IMR-90 (cell line): ENCODE data around the gene BTBD6. TPM values are rescaled to one million over a fixed set of nuclear protein-coding genes. Genes with fewer than 3 reads are reported as not detected.

Experiments
- ATAC-seq: fragments of 200-7000 bp; cut with Tn5 transposase; 2 replicates; pipeline ENCODE4 v1.9.1; 2020; ENCODE audit warnings: low read depth, mild to moderate bottlenecking, moderate library complexity
- BruUV-seq: library from RNA; stranded (reverse); fragments of 400-500 nt; replicated peaks from 2 replicates; lab custom pipeline; 2021; lab: Mats Ljungman, UMichigan
- CTCF ChIA-PET: fragments of 300-600 bp; formaldehyde crosslinking; extraction: SDS; loops from one replicate; lab custom pipeline; 2021; ENCODE audit warnings: antibody characterized with exemption; lab: Yijun Ruan, JAX
- POLR2A ChIA-PET: fragments of 300-600 bp; sonication (Branson Sonifier 250); formaldehyde crosslinking; loops from one replicate; lab custom pipeline; 2022; ENCODE audit warnings: antibody characterized with exemption; ENCODE audit not compliant: unreplicated experiment; lab: Charles Lee
- DNase-seq: peaks from one replicate; pipeline ENCODE4 v3.0.0; 2013
- H2AFZ ChIP-seq: replicated peaks from 2 replicates; pipeline ENCODE3; 2013; ENCODE audit warnings: low read length, mild to moderate bottlenecking; ENCODE audit not compliant: poor library complexity
- H2AK5ac ChIP-seq: 2 replicates; pipeline ENCODE4 v1.6.1; 2013; ENCODE audit warnings: low read depth, low read length, inconsistent platforms
- H2AK9ac ChIP-seq: replicated peaks from 2 replicates; pipeline ENCODE3; 2013; ENCODE audit warnings: mild to moderate bottlenecking, low read depth, low read length, moderate library complexity; ENCODE audit not compliant: poor library complexity
- H2BK120ac ChIP-seq: 2 replicates; pipeline ENCODE4 v1.6.1; 2013; ENCODE audit warnings: low read depth, low read length, inconsistent platforms
- H2BK15ac ChIP-seq: 3 replicates; pipeline ENCODE4 v1.6.1; 2013; ENCODE audit warnings: low read depth, low read length, inconsistent platforms
- H2BK20ac ChIP-seq: 2 replicates; pipeline ENCODE4 v1.6.1; 2013; ENCODE audit warnings: low read depth, mild to moderate bottlenecking, inconsistent platforms, low read length, moderate library complexity
- H2BK5ac ChIP-seq: 2 replicates; pipeline ENCODE4 v1.6.1; 2013; ENCODE audit warnings: mild to moderate bottlenecking, low read depth, low read length, inconsistent platforms; ENCODE audit not compliant: poor library complexity, severe bottlenecking
- H3K14ac ChIP-seq: replicated peaks from 2 replicates; pipeline ENCODE4 v1.6.1; 2013; ENCODE audit warnings: low read depth, low read length, inconsistent platforms
- H3K18ac ChIP-seq: 2 replicates; pipeline ENCODE4 v1.6.1; 2013; ENCODE audit warnings: low read depth, low read length, control low read depth
- H3K23ac ChIP-seq: 2 replicates; pipeline ENCODE4 v1.6.1; 2013; ENCODE audit warnings: low read depth, low read length, inconsistent platforms
- H3K27ac ChIP-seq: 2 replicates; pipeline ENCODE4 v1.5.1; 2013; ENCODE audit warnings: mild to moderate bottlenecking, control low read depth, low read length; ENCODE audit not compliant: insufficient read depth
- H3K27me3 ChIP-seq: 2 replicates; pipeline ENCODE4 v1.6.1; 2013; ENCODE audit warnings: low read length; ENCODE audit not compliant: control insufficient read depth, insufficient read depth
- H3K36me3 ChIP-seq: 2 replicates; pipeline ENCODE4 v1.6.1; 2013; ENCODE audit warnings: low read length, mixed read lengths; ENCODE audit not compliant: control insufficient read depth, insufficient read depth
- H3K4ac ChIP-seq: 2 replicates; pipeline ENCODE4 v1.6.1; 2013; ENCODE audit warnings: low read depth, low read length, inconsistent platforms
- H3K4me1 ChIP-seq: 2 replicates; pipeline ENCODE4 v1.6.1; 2013; ENCODE audit warnings: low read length, mixed read lengths; ENCODE audit not compliant: control insufficient read depth, insufficient read depth
- H3K4me2 ChIP-seq: 2 replicates; pipeline ENCODE4 v1.6.1; 2013; ENCODE audit warnings: low read depth, mild to moderate bottlenecking, control low read depth, low read length, moderate library complexity
- H3K4me3 ChIP-seq: 2 replicates; pipeline ENCODE4 v1.5.1; 2013; ENCODE audit warnings: low read depth, mild to moderate bottlenecking, control low read depth, low read length, moderate library complexity; ENCODE audit not compliant: insufficient read depth
- H3K56ac ChIP-seq: 2 replicates; pipeline ENCODE4 v1.6.1; 2013; ENCODE audit warnings: low read length, inconsistent platforms; ENCODE audit not compliant: insufficient read depth; ENCODE audit errors: extremely low read depth
- H3K79me1 ChIP-seq, 2 experiments: 2 replicates each; pipeline ENCODE4 v1.6.1; 2013; ENCODE audit warnings: low read length in 2 of 2, inconsistent platforms in 1 of 2, low read depth in 1 of 2
- H3K9ac ChIP-seq: 2 replicates; pipeline ENCODE4 v1.6.1; 2013; ENCODE audit warnings: low read depth, low read length, control low read depth
- H3K9me1 ChIP-seq: 2 replicates; pipeline ENCODE4 v1.6.1; 2013; ENCODE audit warnings: low read length, inconsistent platforms; ENCODE audit not compliant: insufficient read depth
- H3K9me3 ChIP-seq: 2 replicates; pipeline ENCODE4 v1.6.1; 2013; ENCODE audit warnings: low read length; ENCODE audit not compliant: control insufficient read depth, insufficient read depth
- H4K20me1 ChIP-seq: 2 replicates; pipeline ENCODE4 v1.6.1; 2013; ENCODE audit warnings: low read length, inconsistent platforms; ENCODE audit not compliant: insufficient read depth
- H4K5ac ChIP-seq: 2 replicates; pipeline ENCODE4 v1.6.1; 2013; ENCODE audit warnings: mild to moderate bottlenecking, low read depth, low read length, control low read depth
- H4K8ac ChIP-seq, 2 experiments: 2 replicates each; pipeline ENCODE4 v1.6.1; 2013; ENCODE audit warnings: low read depth in 2 of 2, low read length in 2 of 2, control low read depth in 1 of 2, inconsistent platforms in 1 of 2
- H4K91ac ChIP-seq: 2 replicates; pipeline ENCODE4 v1.6.1; 2013; ENCODE audit warnings: low read depth, low read length, inconsistent platforms; ENCODE audit not compliant: insufficient read depth
- BHLHE40 ChIP-seq: fragments of 150-350 bp; IDR thresholded peaks from 2 replicates; pipeline ENCODE4 v1.6.1; 2016; ENCODE audit warnings: mild to moderate bottlenecking, low read depth, low read length
- CEBPB ChIP-seq: IDR thresholded peaks from 2 replicates; pipeline ENCODE4 v1.6.1; 2012; ENCODE audit warnings: low read depth, low read length, improper control_type of control experiment
- ELK1 ChIP-seq: fragments of 150-350 bp; IDR thresholded peaks from 2 replicates; pipeline ENCODE4 v1.6.1; 2016; ENCODE audit warnings: low read depth, mild to moderate bottlenecking, low read length, moderate library complexity, borderline replicate concordance
- FOS ChIP-seq: fragments of 150-350 bp; IDR thresholded peaks from 2 replicates; pipeline ENCODE4 v1.6.1; 2016; ENCODE audit warnings: low read depth, low read length
- POLR2A ChIP-seq: IDR thresholded peaks from 2 replicates; pipeline ENCODE4 v1.6.1; 2012; ENCODE audit warnings: mild to moderate bottlenecking, low read depth, low read length
- RAD21 ChIP-seq: IDR thresholded peaks from 2 replicates; pipeline ENCODE4 v1.6.1; 2012; ENCODE audit warnings: low read length, improper control_type of control experiment
- USF2 ChIP-seq: fragments of 150-350 bp; IDR thresholded peaks from 2 replicates; pipeline ENCODE4 v1.6.1; 2017; ENCODE audit warnings: mild to moderate bottlenecking, antibody characterized with exemption, low read length, low read depth
- WGBS, 2 experiments: methylation state at CpG; one replicate each; pipeline versions ENCODE4 v1.1.5 to v1.1.7; 2013; ENCODE audit warnings: missing lambda C conversion rate in 2 of 2; ENCODE audit not compliant: insufficient read length in 1 of 2; ENCODE audit errors: extremely low coverage in 2 of 2; 5-methylcytosine and 5-hydroxymethylcytosine counted together
- dilution Hi-C: fragments of 300-500 bp; cut with HindIII; formaldehyde crosslinking; loops from one replicate; pipeline ENCODE4 v1.14.3; 2018; ENCODE audit warnings: low sequenced_read_pairs; ENCODE audit not compliant: unreplicated experiment
- in situ Hi-C: fragments of 300-500 bp; cut with MboI; formaldehyde crosslinking; loops from 3 replicates; pipeline ENCODE4 v1.14.3; 2019; ENCODE audit warnings: low sequenced_read_pairs, inconsistent platforms, mixed read lengths
- intact Hi-C: fragments of 100-400 bp; cut with micrococcal nuclease; formaldehyde crosslinking; loops from 2 replicates; pipeline ENCODE4 v1.10.0; 2022
- polyA plus RNA-seq, 3 experiments: library from polyadenylated mRNA; depleted of rRNA; stranded (reverse); fragments of >200 nt; gene quantifications; 2 replicates each; pipeline ENCODE4 v1.2.3, GENCODE V29; 2012; ENCODE audit warnings: low replicate concordance in 1 of 3
- total RNA-seq: library from RNA; depleted of rRNA; stranded (reverse); fragments of >200 nt; gene quantifications from 2 replicates; pipeline ENCODE4 v1.2.3, GENCODE V29; 2012

BTBD6 gene
- total and polyA plus RNA-seq, 2 of the 4 experiments (the other 2 are of a cell fraction), result 33.9 to 43.9 TPM

- no peaks in the 10 kb centered on the region for H3K79me1 ChIP-seq
- no peak overlapping the region for H2BK5ac ChIP-seq
- peak overlapping the region; percentile 67 for H2AFZ ChIP-seq
- H4K8ac ChIP-seq, result no peak overlapping the region
- H3K4me1 ChIP-seq, result peaks cover 1% of the 10 kb centered on the region; the same call in 1 of the 2 replicates
- no peak overlapping the region for H3K27ac ChIP-seq
- H2AK9ac ChIP-seq, result no peak overlapping the region
- in situ Hi-C loops (loop anchor here (5.0 kb wide), 1 partner anchor 78 kb away; no protein-coding TSS in a partner anchor), intact Hi-C loops (no loop called here), dilution Hi-C loops (no loop called here)
- H2BK20ac ChIP-seq, result no peak overlapping the region
- ATAC-seq (no peak), DNase-seq (no peak)
- H3K9me3 ChIP-seq, result no peaks in the 10 kb centered on the region
- no peak overlapping the region for H3K4me3 ChIP-seq
- no peak overlapping the region for H2BK120ac ChIP-seq
- H4K5ac ChIP-seq, result no peak overlapping the region
- ChIA-PET POLR2A (no interaction called here), CTCF (interaction anchor here (0.6 kb wide), 1 partner anchor 15 kb away, joined by 3 read pairs; no protein-coding TSS in a partner anchor)
- no peak overlapping the region for H3K4ac ChIP-seq
- H3K18ac ChIP-seq, result no peak overlapping the region
- no peaks in the 10 kb centered on the region for H3K9me1 ChIP-seq
- peaks cover 9% of the 10 kb centered on the region for H4K20me1 ChIP-seq
- no peak overlapping the region for H3K9ac ChIP-seq
- WGBS, 2 experiments, result 82% methylated on average over 18 of the region's 24 CpGs; no CpG with 5 or more reads in 1 of the 2 experiments
- no peak overlapping the region for H3K14ac ChIP-seq
- peaks cover 4% of the 10 kb centered on the region for H3K27me3 ChIP-seq
- TF ChIP-seq CEBPB (no peak), USF2 (peak; percentile 72; the same call in 1 of the 2 replicates), RAD21 (no peak), POLR2A (no peak), ELK1 (no peak), BHLHE40 (no peak), FOS (no peak)
- no peak overlapping the region for H3K4me2 ChIP-seq
- no peak overlapping the region for H4K91ac ChIP-seq
- H2AK5ac ChIP-seq, result no peak overlapping the region
- BruUV-seq, result no TSS peak
- no peak overlapping the region for H2BK15ac ChIP-seq
- no peak overlapping the region for H3K56ac ChIP-seq
- H3K36me3 ChIP-seq, result no peaks in the 10 kb centered on the region; the same call in 1 of the 2 replicates
- no peak overlapping the region for H3K23ac ChIP-seq
Measured at GRCh38 chr14:105204206-105204930, 44.0 kb upstream of the BTBD6 start.
